GM08714 (cell line): ENCODE data around the gene FBXO21.

Source experiments
- H3K4me3 ChIP-seq: fragments of 200-500 bp; sonication (Bioruptor generic); 2 replicates; pipeline ENCODE4 v1.5.1; 2014; ENCODE audit warnings: mild to moderate bottlenecking, low read length, inconsistent platforms
- ZNF274 ChIP-seq: IDR thresholded peaks from 2 replicates; pipeline ENCODE4 v1.6.1; 2012; ENCODE audit warnings: mild to moderate bottlenecking, low read depth, low read length

The FBXO21 gene

DNA sequence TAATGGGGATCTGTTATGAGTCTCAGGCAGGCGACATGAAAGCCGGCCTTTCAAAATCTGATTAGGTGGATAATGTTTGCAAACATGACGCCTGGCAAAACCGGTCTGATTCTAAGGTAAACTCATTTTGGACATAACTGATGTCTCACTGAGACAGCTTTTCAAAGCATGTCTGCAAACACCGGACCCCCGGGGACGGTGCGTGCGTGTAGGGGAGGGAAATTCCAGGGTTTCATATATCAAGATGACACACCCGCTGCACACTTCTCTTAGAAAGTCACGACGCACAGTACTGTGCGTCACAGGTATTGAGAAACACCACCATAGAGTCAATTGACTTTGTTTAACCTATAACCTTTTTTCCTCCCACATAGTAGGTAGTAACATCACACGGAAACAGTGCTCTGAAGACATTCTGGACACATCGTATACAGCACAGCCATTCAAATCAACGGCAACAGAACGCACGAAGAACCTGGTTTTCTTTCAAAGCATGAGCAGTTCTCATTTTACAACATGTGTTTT, 47.2 kb downstream of the FBXO21 start:
- H3K4me3 ChIP-seq = no peak overlapping the region
- TF ChIP-seq ZNF274 = no peak

DNA sequence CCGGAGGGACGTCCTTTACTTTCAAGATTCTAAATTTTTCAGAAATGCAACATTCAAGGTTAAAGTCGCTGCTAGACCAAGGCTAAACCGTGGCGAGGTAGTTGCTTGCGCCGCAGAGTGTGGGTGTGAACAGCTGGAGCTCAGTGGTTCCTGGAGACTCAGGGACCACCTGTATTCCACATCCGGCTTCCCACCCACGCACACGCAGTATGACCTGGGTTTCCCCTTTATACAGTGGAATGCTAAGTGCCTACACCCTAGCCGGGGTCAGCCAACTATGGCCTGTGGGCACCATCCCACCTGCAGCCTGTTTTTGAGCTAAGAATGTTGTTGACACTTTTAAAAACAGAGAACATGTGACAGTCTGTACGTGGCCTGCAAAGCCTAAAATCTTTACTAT, 48.2 kb downstream of the FBXO21 start:
- no peak overlapping the region for H3K4me3 ChIP-seq
- TF ChIP-seq ZNF274 = no peak

DNA sequence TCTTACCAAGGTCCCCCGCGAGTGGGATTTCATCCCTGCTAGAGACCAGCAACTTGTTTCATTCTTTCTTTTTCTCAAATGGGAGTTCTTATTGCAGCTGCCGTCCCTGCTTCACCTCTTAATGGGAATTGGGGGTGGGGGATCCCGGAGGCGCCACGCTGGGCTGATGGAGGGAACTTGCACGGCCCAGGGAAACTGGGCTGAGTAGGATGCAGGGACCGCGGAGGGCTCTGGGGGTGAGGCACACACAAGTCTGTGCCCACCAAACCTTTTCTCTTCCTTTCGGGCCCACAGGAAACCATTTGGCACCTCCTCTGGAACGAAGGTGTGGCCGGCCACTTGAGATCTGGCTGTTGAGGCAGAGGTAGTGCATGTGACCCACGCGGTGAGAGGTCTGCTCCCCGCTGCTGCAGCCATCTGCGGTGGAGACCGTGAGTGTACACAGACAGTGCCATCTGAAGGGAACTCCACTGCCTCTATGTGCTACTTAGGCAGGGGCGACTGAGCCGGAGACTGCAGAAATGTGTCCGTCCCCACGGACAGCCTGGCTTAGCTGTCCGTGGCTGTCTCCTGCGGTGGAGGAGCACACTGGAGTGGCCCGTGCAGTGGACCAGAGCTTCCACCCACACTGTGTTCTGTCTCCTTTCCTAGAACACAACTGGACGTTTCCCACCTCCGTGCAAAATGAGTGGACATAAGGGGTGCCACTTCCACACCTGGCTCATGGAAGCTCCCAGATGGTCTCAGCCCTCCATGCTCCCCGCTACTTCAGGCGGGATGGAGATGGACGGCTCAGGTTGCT, 49.0 kb downstream of the FBXO21 start:
- TF ChIP-seq ZNF274 = no peak

DNA sequence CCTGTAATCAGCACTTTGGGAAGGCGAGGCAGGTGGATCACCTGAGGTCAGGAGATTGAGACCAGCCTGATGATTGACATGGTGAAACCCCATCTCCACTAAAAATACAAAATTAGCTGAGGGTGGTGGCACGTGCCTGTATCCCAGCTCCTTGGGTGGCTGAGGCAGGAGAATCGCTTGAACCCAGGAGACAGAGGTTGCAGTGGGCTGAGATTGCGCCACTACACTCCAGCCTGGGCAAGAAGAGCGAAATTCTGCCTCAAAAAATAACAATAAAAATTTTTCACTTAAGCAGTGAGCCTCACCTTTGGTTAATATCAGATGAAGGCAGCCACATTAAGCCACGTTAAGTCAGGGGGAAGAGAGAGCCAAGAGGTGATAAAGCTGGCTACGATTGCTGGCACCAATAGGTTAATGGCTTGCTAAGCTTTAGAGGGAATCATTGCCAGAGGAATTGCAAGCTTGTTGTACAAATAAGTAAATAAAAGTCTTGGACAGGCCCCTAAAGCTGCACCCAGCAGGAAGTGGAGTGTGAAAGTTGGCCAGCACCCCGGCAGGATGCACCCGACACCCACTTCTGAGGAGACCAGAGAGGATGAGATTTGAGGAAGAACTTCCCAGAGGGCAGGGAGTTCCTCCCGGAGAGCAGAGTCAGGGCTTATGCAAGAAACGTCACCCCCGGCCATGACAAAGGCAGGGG, 49.7 kb downstream of the FBXO21 start:
- no peak for TF ChIP-seq ZNF274
- no peak overlapping the region for H3K4me3 ChIP-seq

More for the DNA sequence above, 49.0 kb downstream of the FBXO21 start:
- H3K4me3 ChIP-seq = no peak overlapping the region

DNA sequence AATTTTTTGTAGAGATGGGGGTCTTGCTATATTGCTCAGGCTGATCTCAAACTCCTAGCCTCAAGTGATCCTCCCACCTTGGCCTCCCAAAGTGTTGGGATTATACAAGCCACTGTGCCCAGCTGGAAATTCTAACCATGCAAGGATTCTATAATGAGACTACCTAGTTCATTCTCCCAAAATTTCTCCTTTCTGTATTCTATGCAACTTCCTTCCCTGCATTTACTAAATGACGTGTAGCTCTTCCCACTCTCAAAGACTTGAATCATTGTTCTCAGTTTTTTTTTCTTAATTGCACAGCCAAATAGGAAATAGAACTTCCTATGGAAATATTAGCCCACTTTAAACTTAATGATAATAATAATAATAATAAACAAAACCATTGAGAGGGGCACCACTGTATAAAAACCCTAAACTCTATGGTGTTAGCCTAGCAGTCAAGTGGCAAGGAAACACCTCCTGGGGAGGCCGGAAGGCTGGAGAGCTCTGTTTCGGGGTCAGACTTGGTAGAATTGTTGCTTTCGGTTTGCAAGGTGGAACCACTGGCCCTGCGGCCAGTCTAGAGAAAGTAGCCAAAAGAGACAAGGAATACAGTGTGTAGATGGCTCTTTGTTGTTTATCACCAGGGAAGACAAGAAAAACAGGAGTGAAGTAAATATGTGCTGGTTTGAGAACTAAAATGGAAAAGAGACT, 51.1 kb downstream of the FBXO21 start:
- H3K4me3 ChIP-seq = no peak overlapping the region
- TF ChIP-seq ZNF274 = no peak

DNA sequence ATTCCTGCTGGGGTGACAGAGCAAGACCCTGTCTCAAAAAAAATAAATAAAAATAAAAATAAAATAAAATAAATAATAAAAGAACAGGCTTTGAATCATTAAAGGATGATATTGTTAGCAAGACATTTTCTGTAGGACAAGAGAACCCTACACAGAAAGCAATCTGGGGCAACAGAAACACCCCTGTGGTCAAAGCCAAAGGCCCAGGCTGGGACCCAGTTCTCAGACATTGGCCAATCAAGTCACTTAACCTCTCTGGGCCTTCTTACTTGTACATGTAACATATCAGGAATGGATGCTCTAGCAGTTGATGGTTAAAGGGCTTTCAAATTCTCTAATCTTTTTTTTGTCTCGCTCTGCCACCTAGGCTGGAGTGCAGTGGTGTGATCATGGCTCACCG, 55.5 kb downstream of the FBXO21 start:
- no peak for TF ChIP-seq ZNF274
- no peak overlapping the region for H3K4me3 ChIP-seq

DNA sequence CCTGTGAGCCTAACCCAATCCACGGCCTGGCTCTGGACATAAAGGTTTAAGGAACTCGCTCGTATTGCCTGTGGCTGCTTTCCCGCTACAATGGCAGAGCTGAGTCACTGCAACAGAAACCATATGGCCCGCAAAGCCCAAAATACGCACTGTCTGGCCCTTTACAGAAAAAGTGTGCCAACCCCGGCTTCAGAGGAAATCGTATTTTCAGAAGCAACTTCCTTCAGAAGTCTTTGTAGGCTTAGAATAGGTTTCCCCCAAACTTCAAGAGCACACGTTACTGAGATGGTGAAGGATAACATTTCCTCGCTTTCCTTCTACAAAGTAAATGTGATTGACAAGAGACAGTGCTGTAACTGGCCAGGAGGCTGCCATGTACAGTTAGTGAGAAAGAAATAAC, 56.2 kb downstream of the FBXO21 start:
- TF ChIP-seq ZNF274 = no peak
- no peak overlapping the region for H3K4me3 ChIP-seq

DNA sequence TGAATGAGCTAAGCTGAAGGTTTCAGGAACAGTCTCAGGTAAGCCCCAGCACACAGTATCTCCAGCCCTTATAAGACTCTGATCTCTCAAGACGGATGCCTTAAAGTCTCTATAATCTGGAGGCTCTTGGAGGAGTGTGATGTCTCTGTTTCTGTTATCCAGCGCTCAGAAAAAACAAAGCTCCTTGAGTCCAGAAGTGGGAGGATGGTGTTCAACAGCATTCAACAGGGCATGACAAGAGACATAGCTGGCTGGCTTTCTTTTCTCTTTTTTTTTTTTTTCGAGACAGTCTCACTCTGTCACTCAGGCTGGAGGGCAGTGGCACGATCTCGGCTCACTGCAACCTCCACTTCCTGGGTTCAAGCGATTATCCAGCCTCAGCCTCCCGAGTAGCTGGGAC, 59.5 kb downstream of the FBXO21 start:
- no peak overlapping the region for H3K4me3 ChIP-seq
- TF ChIP-seq ZNF274 = no peak

DNA sequence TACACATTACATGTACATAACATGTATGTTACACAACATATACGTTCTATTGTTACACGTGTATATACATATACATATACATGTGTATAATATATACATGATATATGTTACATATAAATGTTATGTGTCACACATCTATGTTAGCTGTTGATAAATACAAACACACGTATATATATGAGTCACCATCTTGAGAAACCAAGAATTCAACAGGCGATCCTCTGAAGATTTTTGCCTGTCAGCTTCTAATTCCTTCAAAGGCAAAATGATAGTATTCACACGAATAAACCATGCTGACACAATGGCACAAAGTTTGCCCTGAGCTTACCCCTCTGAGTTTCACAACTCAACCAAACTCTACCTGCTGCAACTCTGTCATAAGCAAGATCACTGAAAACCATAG, 60.9 kb downstream of the FBXO21 start:
- no peak for TF ChIP-seq ZNF274
- H3K4me3 ChIP-seq = no peak overlapping the region

DNA sequence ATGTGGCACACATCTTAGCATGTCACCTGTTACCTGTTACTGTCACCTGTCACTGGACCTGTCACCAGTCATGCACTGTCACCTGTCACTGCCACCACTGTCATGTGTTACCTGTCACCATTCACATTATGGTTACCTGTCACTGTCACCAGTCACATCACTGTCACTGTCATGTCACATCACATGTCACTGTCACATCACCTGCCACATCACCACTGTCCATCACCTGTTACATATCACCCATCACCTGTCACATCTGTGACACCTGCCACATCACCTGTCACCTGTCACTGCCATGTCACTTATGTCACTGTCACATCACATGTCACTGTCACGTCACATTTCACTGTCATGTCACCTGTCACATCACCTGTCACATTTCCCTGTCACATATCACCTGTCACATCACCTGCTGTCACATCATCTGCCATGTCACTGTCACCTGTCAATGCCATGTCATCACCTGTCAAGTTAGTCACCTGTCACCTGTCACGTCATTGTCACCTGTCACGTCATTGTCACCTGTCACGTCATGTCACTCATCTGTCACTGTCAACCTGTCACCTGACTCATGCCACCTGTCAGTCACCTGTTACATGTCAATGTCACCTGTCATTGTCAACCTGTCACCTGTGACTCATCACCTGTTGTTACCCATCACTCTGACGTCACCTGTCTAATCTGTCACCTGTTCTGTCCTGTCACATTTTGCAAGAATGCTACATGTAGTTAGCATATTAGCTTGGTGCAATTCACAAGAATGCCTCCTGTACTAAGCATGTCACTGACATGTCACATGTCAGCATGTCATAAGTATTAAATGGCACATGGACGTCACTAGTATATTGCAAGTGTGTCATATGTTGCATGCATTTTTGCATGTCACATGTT, 62.1 kb downstream of the FBXO21 start:
- H3K4me3 ChIP-seq = no peak overlapping the region
- no peak for TF ChIP-seq ZNF274

DNA sequence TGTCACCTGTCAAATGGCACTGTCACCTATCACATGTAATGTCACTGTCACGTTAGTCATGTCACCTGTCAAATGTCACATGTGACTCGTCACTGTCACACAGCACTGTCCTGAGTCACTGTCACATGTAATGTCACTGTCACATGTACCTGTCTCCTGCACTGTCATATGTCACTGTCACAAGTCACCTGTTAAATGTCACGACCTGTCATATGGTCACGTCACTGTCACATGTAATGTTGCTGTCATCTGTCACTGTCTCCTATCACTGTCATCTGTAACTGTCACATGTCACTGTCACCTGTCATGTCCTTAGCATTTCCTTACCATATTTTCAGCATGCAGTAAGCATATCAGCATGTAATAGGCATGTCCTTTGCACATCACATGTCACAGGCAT, 63.9 kb downstream of the FBXO21 start:
- no peak overlapping the region for H3K4me3 ChIP-seq
- no peak for TF ChIP-seq ZNF274

DNA sequence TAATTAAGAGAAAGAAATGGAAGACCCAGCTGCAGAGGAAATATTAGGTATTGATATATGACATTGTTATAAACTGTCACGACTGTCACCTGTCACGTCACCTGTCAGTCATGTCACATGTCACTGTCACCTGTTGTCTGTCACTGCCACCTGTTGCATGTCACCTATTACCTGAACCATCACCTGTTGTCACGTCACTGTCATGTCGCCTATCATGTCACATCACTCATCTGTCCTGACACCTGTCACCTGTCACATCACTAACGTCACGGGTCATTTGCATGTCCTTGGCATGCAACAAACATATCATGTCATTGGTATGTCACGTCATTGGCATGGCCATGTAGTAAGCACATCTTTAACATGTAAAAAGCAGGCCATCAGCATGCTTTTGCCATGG, 64.5 kb downstream of the FBXO21 start:
- no peak overlapping the region for H3K4me3 ChIP-seq

DNA sequence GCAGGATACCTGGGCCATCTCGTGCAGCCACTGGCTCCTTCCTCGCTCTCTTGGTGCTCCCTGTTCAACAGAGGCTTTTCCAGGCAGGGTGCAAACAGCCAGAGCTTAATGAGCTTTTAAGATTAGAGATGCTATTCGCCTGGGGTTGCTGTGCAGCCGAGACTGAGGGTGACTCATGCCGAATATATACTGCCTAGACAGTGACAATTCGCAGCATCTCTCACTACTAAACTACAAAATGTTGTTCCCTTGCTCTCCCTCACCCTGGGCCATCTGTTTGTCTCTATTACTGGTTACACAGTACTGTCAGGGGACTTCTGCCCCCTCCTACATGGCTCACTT, 65.0 kb downstream of the FBXO21 start:
- no peak for TF ChIP-seq ZNF274

More for the DNA sequence above, 64.5 kb downstream of the FBXO21 start:
- TF ChIP-seq ZNF274 = no peak

More for the DNA sequence above, 65.0 kb downstream of the FBXO21 start:
- no peak overlapping the region for H3K4me3 ChIP-seq
